ENCODE results near the gene RHOBTB1.
"Not testable (repeated sequence)": the region's sequence is repeated elsewhere in the genome, so short reads cannot be mapped to it uniquely, and the experiment has no call there.

Gene RHOBTB1

GRCh38 chr10:60834401-60834800 is 109.6 kb downstream of the RHOBTB1 start:
- Mint-ChIP-seq H3K36me3 (no peaks in the 10 kb centered on the region), H3K27ac (no peak overlapping the region), H3K4me3 (no peak overlapping the region), H3K9me3 (no peaks in the 10 kb centered on the region), H3K4me1 (no peaks in the 10 kb centered on the region), H3K27me3 (peaks cover 4% of the 10 kb centered on the region)
- CTCF ChIA-PET: no interaction called here
- no peak for DNase-seq

- DNase-seq, H3K36me3 Mint-ChIP-seq, H3K4me3 Mint-ChIP-seq, CTCF ChIA-PET, H3K27me3 Mint-ChIP-seq, H3K9me3 Mint-ChIP-seq, H3K27ac Mint-ChIP-seq, H3K4me1 Mint-ChIP-seq: not testable (repeated sequence)
Measured at GRCh38 chr10:60832136-60832535, 111.8 kb downstream of the RHOBTB1 start.

- Mint-ChIP-seq H3K4me3 (no peak overlapping the region), H3K27ac (no peak overlapping the region), H3K27me3 (peaks cover 7% of the 10 kb centered on the region), H3K4me1 (peaks cover 10% of the 10 kb centered on the region), H3K36me3 (no peaks in the 10 kb centered on the region), H3K9me3 (no peaks in the 10 kb centered on the region)
- CTCF ChIA-PET: interaction anchor here (1.1 kb wide), 1 partner anchor 10 kb away, joined by 3 read pairs; no protein-coding TSS in a partner anchor
- no peak for DNase-seq
Measured at GRCh38 chr10:60828489-60828852, 115.5 kb downstream of the RHOBTB1 start.

GRCh38 chr10:60827791-60828488 is 116.0 kb downstream of the RHOBTB1 start:
- Mint-ChIP-seq H3K27ac (no peak overlapping the region), H3K27me3 (peaks cover 7% of the 10 kb centered on the region), H3K4me3 (no peak overlapping the region), H3K36me3 (no peaks in the 10 kb centered on the region), H3K4me1 (peaks cover 10% of the 10 kb centered on the region), H3K9me3 (no peaks in the 10 kb centered on the region)
- DNase-seq: no peak
- CTCF ChIA-PET: interaction anchor here (1.1 kb wide), 1 partner anchor 10 kb away, joined by 3 read pairs; no protein-coding TSS in a partner anchor

GRCh38 chr10:60825520-60825919 is 118.5 kb downstream of the RHOBTB1 start:
- Mint-ChIP-seq H3K36me3 (no peaks in the 10 kb centered on the region), H3K27me3 (peaks cover 7% of the 10 kb centered on the region), H3K4me1 (peaks cover 10% of the 10 kb centered on the region), H3K27ac (no peak overlapping the region), H3K4me3 (no peak overlapping the region), H3K9me3 (no peaks in the 10 kb centered on the region)
- CTCF ChIA-PET: no interaction called here
- DNase-seq: no peak

GRCh38 chr10:60823324-60823723 is 120.7 kb downstream of the RHOBTB1 start:
- no peak for DNase-seq
- Mint-ChIP-seq H3K4me3 (no peak overlapping the region), H3K4me1 (peaks cover 8% of the 10 kb centered on the region), H3K27ac (no peak overlapping the region), H3K27me3 (peaks cover 11% of the 10 kb centered on the region), H3K9me3 (no peaks in the 10 kb centered on the region), H3K36me3 (no peaks in the 10 kb centered on the region)
- CTCF ChIA-PET: no interaction called here

GRCh38 chr10:60822809-60823208 is 121.2 kb downstream of the RHOBTB1 start:
- Mint-ChIP-seq H3K27ac (no peak overlapping the region), H3K27me3 (peaks cover 12% of the 10 kb centered on the region), H3K36me3 (no peaks in the 10 kb centered on the region), H3K9me3 (no peaks in the 10 kb centered on the region), H3K4me1 (peaks cover 2% of the 10 kb centered on the region), H3K4me3 (no peak overlapping the region)
- CTCF ChIA-PET: interaction anchor here (1.4 kb wide), 1 partner anchor 120 kb away, joined by 3 read pairs; no protein-coding TSS in a partner anchor
- DNase-seq: no peak

- Mint-ChIP-seq H3K36me3 (no peaks in the 10 kb centered on the region), H3K9me3 (no peaks in the 10 kb centered on the region), H3K4me1 (no peaks in the 10 kb centered on the region), H3K27ac (no peak overlapping the region), H3K27me3 (peaks cover 17% of the 10 kb centered on the region), H3K4me3 (no peak overlapping the region)
- CTCF ChIA-PET: interaction anchor here (1.4 kb wide), 1 partner anchor 121 kb away, joined by 3 read pairs; no protein-coding TSS in a partner anchor
- no peak for DNase-seq
Measured at GRCh38 chr10:60821656-60822055, 122.3 kb downstream of the RHOBTB1 start.

- Mint-ChIP-seq H3K4me3 (no peak overlapping the region), H3K9me3 (no peaks in the 10 kb centered on the region), H3K27me3 (peaks cover 10% of the 10 kb centered on the region), H3K27ac (no peak overlapping the region), H3K4me1 (no peaks in the 10 kb centered on the region), H3K36me3 (no peaks in the 10 kb centered on the region)
- CTCF ChIA-PET: interaction anchor here (0.7 to 1.4 kb wide), 4 partner anchors 51 to 464 kb away, joined by 3 to 7 read pairs (median 5); no protein-coding TSS in a partner anchor
- no peak for DNase-seq
Measured at GRCh38 chr10:60820093-60820754, 123.8 kb downstream of the RHOBTB1 start.

Data from activated naive CD4-positive, alpha-beta T cell treated with anti-CD3 and anti-CD28 coated beads, Interleukin-2, amount 10 ng/mL, durations not matched to agents 7 days and 5 days (primary cell).